ENCODE results near the gene GRIN2A.

The GRIN2A gene

DNA sequence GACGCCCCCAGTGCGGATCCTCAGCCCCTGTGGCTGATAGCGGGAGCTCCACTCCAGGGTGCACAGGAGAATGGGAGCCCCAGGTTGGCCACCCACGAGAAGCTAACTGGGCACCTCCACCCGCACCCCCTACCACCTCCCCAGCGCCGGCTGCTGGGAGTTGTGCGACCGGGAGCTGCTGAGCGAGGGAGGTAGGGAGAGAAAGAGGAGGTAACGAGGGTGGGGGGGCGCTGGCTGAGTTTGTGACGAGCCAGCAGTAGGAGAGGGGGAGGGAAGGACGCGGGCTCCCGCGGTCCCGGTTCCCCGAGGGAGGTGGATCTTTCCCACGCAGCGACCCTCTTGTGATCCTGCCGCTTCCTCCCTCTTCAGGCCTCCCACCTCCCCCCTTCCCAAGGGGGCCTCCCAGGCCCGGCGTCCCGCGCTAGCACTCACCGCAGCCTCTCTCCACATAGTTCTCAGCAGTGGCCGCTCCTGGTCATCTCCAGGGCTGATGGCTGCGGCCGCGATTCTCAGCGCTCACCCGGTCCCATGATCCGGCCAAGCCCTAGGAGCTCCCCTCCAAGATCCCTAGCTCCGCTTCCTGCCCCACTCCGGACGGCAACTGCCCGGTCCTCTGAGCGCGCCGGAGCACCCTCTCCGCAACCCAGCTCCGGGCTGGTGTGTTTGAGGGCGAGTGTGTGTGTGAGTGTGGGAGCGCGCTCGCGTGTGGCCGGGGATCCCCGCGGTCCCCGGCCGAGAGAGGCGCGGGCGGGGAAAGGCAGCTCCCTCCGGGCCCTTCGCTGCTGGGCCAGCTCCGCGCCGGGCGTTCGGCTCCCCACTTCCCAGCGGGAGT is at the start of gene GRIN2A:
GRIN2A (minus strand) TSS at position 207 of the 832 bp plus-strand sequence. CDS start 2,017 bp downstream, outside the sequence.
- no peak within 1 kb of the TSS for H3K27ac ChIP-seq
- no peak for TF ChIP-seq ZFX (IDR thresholded peaks at IDR 0.05)
- no peak for TF ChIP-seq CTCF (conservative IDR thresholded peaks at IDR 0.05)

DNA sequence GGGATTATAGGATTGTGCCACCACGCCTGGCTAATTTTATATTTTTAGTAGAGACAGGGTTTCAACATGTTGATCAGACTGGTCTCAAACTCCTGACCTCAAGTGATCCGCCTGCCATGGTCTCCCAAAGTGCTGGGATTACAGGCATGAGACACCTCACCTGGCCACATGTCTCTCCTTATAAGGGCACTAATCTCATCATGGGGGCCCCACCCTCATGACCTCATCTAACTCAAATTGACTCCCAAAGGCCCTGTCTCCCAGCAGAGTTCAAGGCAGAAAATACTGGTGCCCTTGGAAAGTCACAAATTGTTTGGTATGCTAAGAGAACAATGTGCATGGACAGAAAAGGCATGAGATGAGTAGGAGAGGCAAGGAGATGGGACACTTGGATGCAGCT is 49.3 kb upstream of the GRIN2A start:
- TF ChIP-seq CTCF (conservative IDR thresholded peaks at IDR 0.05) (no peak), ZFX (IDR thresholded peaks at IDR 0.05) (no peak)
- H3K27ac ChIP-seq = no peak overlapping the region

DNA sequence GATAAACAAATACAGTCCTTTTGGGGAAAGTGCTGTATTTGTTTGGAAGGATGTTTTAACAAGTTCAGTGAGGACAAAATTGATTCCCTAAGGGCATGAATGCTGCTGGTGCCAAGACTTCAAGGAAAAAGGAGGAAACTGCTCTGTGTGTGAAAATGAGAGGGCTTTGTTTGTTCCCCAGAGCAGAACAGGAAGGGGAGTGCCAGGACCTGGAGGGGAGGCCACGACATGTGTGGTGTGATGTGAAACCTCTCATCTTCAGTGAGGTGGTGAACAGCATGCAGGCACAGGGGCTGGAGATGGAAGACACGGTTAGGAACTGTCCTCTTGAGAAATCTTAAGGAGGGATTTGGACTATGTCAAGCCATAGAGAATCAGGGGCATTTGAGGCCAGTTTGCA is 46.6 kb upstream of the GRIN2A start:
- no peak overlapping the region for H3K27ac ChIP-seq
- TF ChIP-seq CTCF (conservative IDR thresholded peaks at IDR 0.05) (no peak), ZFX (IDR thresholded peaks at IDR 0.05) (no peak)

DNA sequence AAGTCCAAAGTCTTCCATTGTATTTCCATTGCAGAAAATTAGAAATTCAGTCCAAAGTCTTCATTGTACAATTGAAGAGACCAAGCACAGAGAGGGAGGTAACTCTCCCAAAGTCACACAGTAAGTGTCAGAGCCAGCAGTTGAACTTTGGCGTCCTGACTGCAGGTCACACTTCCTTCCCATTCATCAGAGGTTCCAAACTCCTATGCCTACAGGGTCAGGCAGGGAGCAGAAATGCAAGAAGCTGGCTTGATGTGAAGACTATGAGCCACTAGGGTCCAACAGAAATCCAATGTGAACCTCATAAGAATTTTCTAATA is 44.7 kb upstream of the GRIN2A start:
- TF ChIP-seq ZFX (IDR thresholded peaks at IDR 0.05) (no peak), CTCF (conservative IDR thresholded peaks at IDR 0.05) (no peak)
- H3K27ac ChIP-seq = no peak overlapping the region

DNA sequence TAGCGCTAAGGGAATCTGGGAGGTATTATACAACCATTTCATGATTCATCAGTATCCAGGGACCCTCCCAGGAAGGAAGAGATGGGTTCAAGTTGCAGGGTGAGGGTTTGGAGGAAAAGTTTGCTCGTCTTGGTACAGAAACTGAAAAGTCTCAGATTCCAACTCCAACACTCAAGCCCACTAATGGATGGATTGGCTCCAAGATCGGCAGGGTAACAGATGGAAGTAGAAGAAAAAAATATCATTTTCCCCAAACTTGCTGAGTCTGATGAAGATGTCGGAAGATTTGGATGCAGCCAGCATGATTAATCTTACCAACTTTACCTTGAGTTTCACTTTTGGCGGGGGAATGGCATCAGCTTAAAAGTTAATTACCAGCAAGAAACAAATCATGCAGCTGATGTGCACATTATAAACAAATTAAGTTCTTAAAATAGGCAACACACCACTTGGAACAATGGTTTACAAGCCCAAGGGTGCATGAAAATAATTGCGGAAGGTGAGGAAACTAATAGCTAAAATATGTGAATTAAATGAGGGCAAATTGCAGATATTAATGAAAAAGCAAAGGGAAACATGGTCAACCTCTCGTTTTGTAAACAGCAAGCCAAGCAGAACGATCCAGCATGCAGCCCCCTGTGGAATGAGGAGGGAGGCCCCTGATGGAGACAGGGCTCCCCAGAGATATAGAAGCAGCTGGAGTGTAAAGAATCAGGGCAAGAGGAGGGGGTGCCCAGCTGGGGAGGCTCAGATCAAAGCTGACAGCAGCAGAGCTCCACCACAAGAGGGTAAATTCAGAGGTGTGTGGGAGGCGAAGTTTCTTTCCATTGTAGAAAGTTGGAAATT is 44.1 kb upstream of the GRIN2A start:
- TF ChIP-seq ZFX (IDR thresholded peaks at IDR 0.05) = no peak
- TF ChIP-seq CTCF (conservative IDR thresholded peaks at IDR 0.05) = no peak
- no peak overlapping the region for H3K27ac ChIP-seq

- H3K27ac ChIP-seq = no peak overlapping the region
- no peak for TF ChIP-seq ZFX (IDR thresholded peaks at IDR 0.05)
Observed at GRCh38 chr16:10225653-10226052, 43.4 kb upstream of the GRIN2A start.

DNA sequence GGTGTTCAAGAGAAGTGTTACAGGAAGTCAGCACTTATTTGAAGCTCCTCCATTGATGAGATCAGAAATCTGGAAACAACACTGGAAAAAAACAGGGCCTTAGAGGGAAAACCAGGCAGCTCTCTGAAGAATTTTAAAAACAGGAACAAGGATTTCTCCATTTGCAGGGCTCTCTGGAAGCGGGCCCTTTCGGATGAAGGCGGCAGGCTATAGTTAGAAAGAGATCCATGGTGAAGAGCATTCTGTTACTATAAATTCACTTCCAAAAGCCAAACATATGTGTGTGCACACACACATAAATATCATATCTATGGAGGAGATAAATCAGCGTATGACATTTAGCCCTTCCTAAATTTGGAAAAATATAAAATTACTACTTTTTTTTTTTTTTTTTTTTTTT is 42.6 kb upstream of the GRIN2A start:
- H3K27ac ChIP-seq = no peak overlapping the region
- TF ChIP-seq ZFX (IDR thresholded peaks at IDR 0.05) (no peak), CTCF (conservative IDR thresholded peaks at IDR 0.05) (no peak)

Data from C4-2B (cell line).